NCI-H2227 (cell line): ENCODE results near the gene FAM222B.

Experiments
- DNase-seq: peaks from one replicate; lab custom pipeline; 2025; ENCODE audit not compliant: unreplicated experiment; lab: John Stamatoyannopoulos, UW

Gene FAM222B

GRCh38 chr17:28715217-28715616 is 127.4 kb downstream of the FAM222B start:
- DNase-seq = no peak

- no peak for DNase-seq
Observed at GRCh38 chr17:28714281-28714680, 128.3 kb downstream of the FAM222B start.

GRCh38 chr17:28712705-28713415 is 129.7 kb downstream of the FAM222B start:
- DNase-seq = no peak

- DNase-seq = no peak
Observed at GRCh38 chr17:28712032-28712704, 130.4 kb downstream of the FAM222B start.

- DNase-seq = no peak
Observed at GRCh38 chr17:28711723-28712031, 130.9 kb downstream of the FAM222B start, which contains the start of gene PROCA1. TSS of gene PROCA1 (minus strand) at chr17:28711888. CDS start at chr17:28711660, 228 bp downstream.

- DNase-seq = peak; percentile 90
Observed at GRCh38 chr17:28710861-28711722, 131.5 kb downstream of the FAM222B start.

GRCh38 chr17:28707339-28707720 is 135.3 kb downstream of the FAM222B start:
- no peak for DNase-seq

GRCh38 chr17:28706471-28707338 is 135.9 kb downstream of the FAM222B start:
- no peak for DNase-seq
